ENCODE results near the gene CHMP2A.

Gene CHMP2A

GRCh38 chr19:58563823-58564222, 8.9 kb upstream of the CHMP2A start:
- H3K4me2 ChIP-seq (ENCODE audit: insufficient read depth, low read length, poor library complexity, severe bottlenecking), result no peak overlapping the region
- no peak overlapping the region for H4K8ac ChIP-seq (ENCODE audit: low read depth, low read length)
- H3K9ac ChIP-seq (ENCODE audit: low read depth, low read length, poor library complexity), result no peak overlapping the region
- peaks cover 0 to 6% of the 10 kb centered on the region in 2 donors for H3K9me3 ChIP-seq (replicated peaks in 1 of 2; ENCODE audit: control insufficient read depth in 2 of 2, insufficient read depth in 1 of 2, low read depth in 1 of 2, low read length in 2 of 2)
- no peak overlapping the region for H3K14ac ChIP-seq (ENCODE audit: low read length)
- no peak overlapping the region for H2BK5ac ChIP-seq (ENCODE audit: low read length)
- H3K36me3 ChIP-seq (replicated peaks in 1 of 2; ENCODE audit: control insufficient read depth in 2 of 2, insufficient read depth in 2 of 2, low read length in 2 of 2), result peaks cover 8 to 49% of the 10 kb centered on the region in 2 donors
- H3K18ac ChIP-seq (ENCODE audit: low read length), result no peak overlapping the region
- H2BK12ac ChIP-seq (ENCODE audit: low read length), result no peak overlapping the region
- no peak overlapping the region for H3K4me3 ChIP-seq (ENCODE audit: low read length in 2 of 2)
- H2BK15ac ChIP-seq (ENCODE audit: low read length), result no peak overlapping the region
- H3K27ac ChIP-seq (replicated peaks; ENCODE audit: low read length), result no peak overlapping the region
- peak overlapping the region; percentile 49 for H3K23ac ChIP-seq (ENCODE audit: low read depth, low read length, poor library complexity)
- DNase-seq (ENCODE audit: low spot score), result no peak
- H3K4ac ChIP-seq (ENCODE audit: low read length), result no peak overlapping the region
- peaks cover 2% of the 10 kb centered on the region for H3K79me1 ChIP-seq (ENCODE audit: low read depth, low read length)
- H3K27me3 ChIP-seq (ENCODE audit: control insufficient read depth in 3 of 3, insufficient read depth in 3 of 3, low read depth in 1 of 3, low read length in 3 of 3), result peaks cover 0 to 22% (median 0%) of the 10 kb centered on the region in 3 experiments
- WGBS, 2 donors (ENCODE audit: extremely low coverage in 2 of 2, insufficient read length in 2 of 2, insufficient replicate concordance in 1 of 2), result no CpG with 5 or more reads among the region's 6 CpGs
- no peak overlapping the region for H4K91ac ChIP-seq (ENCODE audit: low read depth, low read length, poor library complexity)
- H2AFZ ChIP-seq (ENCODE audit: low read length), result no peak overlapping the region
- H2BK120ac ChIP-seq (ENCODE audit: low read depth, low read length), result no peak overlapping the region
- H3K4me1 ChIP-seq (ENCODE audit: control insufficient read depth in 2 of 2, insufficient read depth in 1 of 2, low read depth in 1 of 2, low read length in 2 of 2), result peaks cover 8 to 19% of the 10 kb centered on the region in 2 donors
- H2AK5ac ChIP-seq (ENCODE audit: low read depth, low read length), result no peak overlapping the region

- peak overlapping the region in 1 of 2 donors; percentile 76 for H3K4me3 ChIP-seq (ENCODE audit: low read length in 2 of 2)
- no peak overlapping the region for H3K27ac ChIP-seq (replicated peaks; ENCODE audit: low read length)
- no CpG with 5 or more reads among the region's 40 CpGs for WGBS, 2 donors (ENCODE audit: extremely low coverage in 2 of 2, insufficient read length in 2 of 2, insufficient replicate concordance in 1 of 2)
Observed at GRCh38 chr19:58563034-58563573, 8.2 kb upstream of the CHMP2A start.

GRCh38 chr19:58562122-58563033, 7.5 kb upstream of the CHMP2A start:
- Histone ChIP-seq H3K4ac (ENCODE audit: low read length) (peak overlapping the region; percentile 98), H4K8ac (ENCODE audit: low read depth, low read length) (peak overlapping the region; percentile 97), H2BK5ac (ENCODE audit: low read length) (no peak overlapping the region), H3K9ac (ENCODE audit: low read depth, low read length, poor library complexity) (peak overlapping the region; percentile 95), H3K18ac (ENCODE audit: low read length) (peak overlapping the region; percentile 97), H3K4me3 (ENCODE audit: low read length in 2 of 2) (peak overlapping the region in 1 of 2 donors; percentile 76), H3K79me1 (ENCODE audit: low read depth, low read length) (peaks cover 2% of the 10 kb centered on the region), H3K23ac (ENCODE audit: low read depth, low read length, poor library complexity) (peak overlapping the region; percentile 98), H2AK5ac (ENCODE audit: low read depth, low read length) (peak overlapping the region; percentile 87), H3K4me1 (ENCODE audit: control insufficient read depth in 2 of 2, insufficient read depth in 1 of 2, low read depth in 1 of 2, low read length in 2 of 2) (peaks cover 8 to 19% of the 10 kb centered on the region in 2 donors), H2BK120ac (ENCODE audit: low read depth, low read length) (no peak overlapping the region), H3K27ac (replicated peaks; ENCODE audit: low read length) (no peak overlapping the region), H2BK12ac (ENCODE audit: low read length) (peak overlapping the region; percentile 91), H3K4me2 (ENCODE audit: insufficient read depth, low read length, poor library complexity, severe bottlenecking) (peak overlapping the region; percentile 68), H3K36me3 (replicated peaks in 1 of 2; ENCODE audit: control insufficient read depth in 2 of 2, insufficient read depth in 2 of 2, low read length in 2 of 2) (peaks cover 3 to 45% of the 10 kb centered on the region in 2 donors), H3K27me3 (ENCODE audit: control insufficient read depth in 3 of 3, insufficient read depth in 3 of 3, low read depth in 1 of 3, low read length in 3 of 3) (peaks cover 0 to 22% (median 0%) of the 10 kb centered on the region in 3 experiments), H3K14ac (ENCODE audit: low read length) (peak overlapping the region; percentile 97), H2BK15ac (ENCODE audit: low read length) (peak overlapping the region; percentile 97), H2AFZ (ENCODE audit: low read length) (no peak overlapping the region), H4K91ac (ENCODE audit: low read depth, low read length, poor library complexity) (peak overlapping the region; percentile 88), H3K9me3 (replicated peaks in 1 of 2; ENCODE audit: control insufficient read depth in 2 of 2, insufficient read depth in 1 of 2, low read depth in 1 of 2, low read length in 2 of 2) (peaks cover 0 to 6% of the 10 kb centered on the region in 2 donors)
- no CpG with 5 or more reads among the region's 107 CpGs for WGBS, 2 donors (ENCODE audit: extremely low coverage in 2 of 2, insufficient read length in 2 of 2, insufficient replicate concordance in 1 of 2)
- no peak for DNase-seq (ENCODE audit: low spot score)

More at GRCh38 chr19:58563034-58563573, 8.2 kb upstream of the CHMP2A start:
- H3K36me3 ChIP-seq (replicated peaks in 1 of 2; ENCODE audit: control insufficient read depth in 2 of 2, insufficient read depth in 2 of 2, low read length in 2 of 2), result peaks cover 5 to 46% of the 10 kb centered on the region in 2 donors
- H4K91ac ChIP-seq (ENCODE audit: low read depth, low read length, poor library complexity), result peak overlapping the region; percentile 88
- peaks cover 8 to 19% of the 10 kb centered on the region in 2 donors for H3K4me1 ChIP-seq (ENCODE audit: control insufficient read depth in 2 of 2, insufficient read depth in 1 of 2, low read depth in 1 of 2, low read length in 2 of 2)
- peak overlapping the region; percentile 68 for H3K4me2 ChIP-seq (ENCODE audit: insufficient read depth, low read length, poor library complexity, severe bottlenecking)
- peak overlapping the region; percentile 26 for H4K8ac ChIP-seq (ENCODE audit: low read depth, low read length)
- no peak overlapping the region for H2BK5ac ChIP-seq (ENCODE audit: low read length)
- no peak overlapping the region for H2BK120ac ChIP-seq (ENCODE audit: low read depth, low read length)
- H3K79me1 ChIP-seq (ENCODE audit: low read depth, low read length), result peaks cover 2% of the 10 kb centered on the region
- peak overlapping the region; percentile 95 for H3K9ac ChIP-seq (ENCODE audit: low read depth, low read length, poor library complexity)
- H3K9me3 ChIP-seq (replicated peaks in 1 of 2; ENCODE audit: control insufficient read depth in 2 of 2, insufficient read depth in 1 of 2, low read depth in 1 of 2, low read length in 2 of 2), result peaks cover 0 to 6% of the 10 kb centered on the region in 2 donors
- peak overlapping the region; percentile 91 for H2BK12ac ChIP-seq (ENCODE audit: low read length)
- peak overlapping the region; percentile 97 for H2BK15ac ChIP-seq (ENCODE audit: low read length)
- peak overlapping the region; percentile 98 for H3K4ac ChIP-seq (ENCODE audit: low read length)
- H2AK5ac ChIP-seq (ENCODE audit: low read depth, low read length), result peak overlapping the region; percentile 87
- peak overlapping the region; percentile 97 for H3K14ac ChIP-seq (ENCODE audit: low read length)
- H2AFZ ChIP-seq (ENCODE audit: low read length), result no peak overlapping the region
- H3K27me3 ChIP-seq (ENCODE audit: control insufficient read depth in 3 of 3, insufficient read depth in 3 of 3, low read depth in 1 of 3, low read length in 3 of 3), result peaks cover 0 to 22% (median 0%) of the 10 kb centered on the region in 3 experiments
- H3K23ac ChIP-seq (ENCODE audit: low read depth, low read length, poor library complexity), result peak overlapping the region; percentile 98
- no peak for DNase-seq (ENCODE audit: low spot score)
- H3K18ac ChIP-seq (ENCODE audit: low read length), result peak overlapping the region; percentile 97
